ENCODE measurements around the gene CXCL16.

The CXCL16 gene

DNA sequence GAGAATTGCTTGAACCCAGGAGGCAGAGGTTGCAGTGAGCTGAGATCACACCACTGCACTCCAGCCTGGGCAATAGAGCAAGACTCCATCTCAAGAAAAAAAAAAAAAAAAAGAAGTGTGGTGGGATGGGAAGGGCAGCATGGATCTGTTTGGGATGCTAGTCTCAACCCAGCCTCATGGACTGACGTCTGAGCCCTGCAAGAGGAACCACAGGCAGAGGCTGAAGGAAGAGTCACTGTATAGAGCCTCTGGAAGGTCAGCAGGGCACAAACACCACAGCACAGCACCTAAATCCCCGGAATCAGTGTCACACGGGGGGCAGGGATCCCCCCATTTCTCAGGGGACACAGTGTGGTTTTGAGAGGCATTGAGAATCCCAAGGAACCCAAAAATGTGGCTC lies 10.9 kb upstream of the CXCL16 start:
- DNase-seq (ENCODE audit: low read depth) = no peak

DNA sequence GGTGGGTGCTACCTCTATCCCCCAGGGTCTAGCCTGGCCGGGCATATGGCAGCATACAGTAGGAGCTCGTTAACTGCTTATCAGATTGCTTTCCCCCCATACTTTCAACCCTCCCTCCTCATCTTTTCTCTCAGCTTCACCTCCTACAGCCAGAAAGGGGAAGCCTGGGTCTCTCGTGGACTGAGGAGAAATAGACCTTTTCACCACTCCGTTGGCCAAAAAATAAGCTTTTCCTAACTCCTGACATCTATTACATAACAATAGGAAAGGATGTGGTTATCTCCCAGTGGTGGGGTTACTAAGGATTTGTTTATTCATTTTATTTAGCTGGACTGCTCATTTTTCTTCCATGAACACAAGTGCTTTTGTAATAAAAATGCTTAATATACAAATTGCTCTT lies 9.0 kb upstream of the CXCL16 start:
- no peak for DNase-seq (ENCODE audit: low read depth)

DNA sequence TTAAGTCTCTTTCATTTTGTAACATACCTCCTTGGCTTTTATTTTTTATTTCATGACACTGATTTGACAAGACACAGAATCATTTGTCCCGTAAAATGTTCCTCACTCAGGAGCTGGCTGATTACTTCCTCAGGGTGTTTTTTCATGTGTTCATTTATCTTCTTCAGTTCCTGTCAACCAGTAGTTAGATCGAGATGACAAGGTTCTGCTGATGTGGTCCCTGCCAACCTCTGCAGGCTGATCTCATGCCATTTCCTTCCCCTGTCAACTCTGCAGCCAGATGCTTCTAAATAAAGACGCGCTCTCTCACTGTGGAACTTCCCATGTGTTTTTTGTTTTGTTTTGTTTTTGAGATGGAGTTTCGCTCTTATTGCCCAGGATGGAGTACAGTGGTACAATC lies 8.1 kb upstream of the CXCL16 start:
- no peak for DNase-seq (ENCODE audit: low read depth)

DNA sequence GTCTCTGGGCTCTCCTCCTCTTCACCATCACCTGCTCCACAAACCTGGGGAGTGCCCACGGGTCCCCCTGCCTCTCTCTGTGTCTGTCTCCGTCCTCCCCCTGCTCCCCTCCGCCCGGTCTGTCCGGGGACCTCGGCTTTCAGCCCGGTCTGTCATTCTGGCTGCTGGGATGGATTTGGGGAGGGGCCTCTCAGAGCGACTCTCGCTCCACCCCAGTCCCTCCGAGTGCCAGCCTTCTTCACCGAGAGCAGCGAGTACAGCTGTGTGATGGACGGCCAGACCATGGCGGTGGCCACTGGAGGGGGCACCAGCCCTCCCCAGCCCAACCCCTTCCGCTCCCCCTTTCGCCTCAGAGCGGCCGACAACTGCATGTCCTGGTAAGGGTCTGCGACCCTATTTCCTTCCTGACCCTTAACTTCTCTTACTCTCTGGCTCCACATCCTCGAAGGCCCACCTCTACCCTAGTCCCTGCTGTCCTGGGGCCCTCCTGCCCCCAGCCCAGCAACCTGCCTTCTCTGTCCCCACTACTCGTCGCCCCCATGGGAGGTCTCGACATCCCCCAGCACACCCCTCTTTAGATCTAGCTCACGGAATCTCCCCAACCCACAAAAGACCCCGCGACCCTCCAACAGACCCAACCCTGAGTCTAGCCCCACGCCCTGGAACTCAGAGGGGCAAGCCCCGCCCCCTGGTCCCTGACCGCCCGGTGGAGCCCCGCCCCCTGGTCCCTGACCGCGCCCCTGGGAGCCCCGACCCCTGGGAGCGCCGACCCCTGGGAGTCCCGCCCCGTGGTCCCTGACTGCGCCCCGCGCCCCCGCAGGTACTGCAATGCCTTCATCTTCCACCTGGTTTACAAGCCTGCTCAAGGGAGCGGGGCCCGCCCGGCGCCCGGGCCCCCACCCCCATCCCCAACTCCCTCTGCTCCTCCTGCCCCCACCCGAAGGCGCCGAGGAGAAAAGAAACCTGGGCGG lies 5.6 kb upstream of the CXCL16 start:
- DNase-seq (ENCODE audit: low read depth) = no peak

DNA sequence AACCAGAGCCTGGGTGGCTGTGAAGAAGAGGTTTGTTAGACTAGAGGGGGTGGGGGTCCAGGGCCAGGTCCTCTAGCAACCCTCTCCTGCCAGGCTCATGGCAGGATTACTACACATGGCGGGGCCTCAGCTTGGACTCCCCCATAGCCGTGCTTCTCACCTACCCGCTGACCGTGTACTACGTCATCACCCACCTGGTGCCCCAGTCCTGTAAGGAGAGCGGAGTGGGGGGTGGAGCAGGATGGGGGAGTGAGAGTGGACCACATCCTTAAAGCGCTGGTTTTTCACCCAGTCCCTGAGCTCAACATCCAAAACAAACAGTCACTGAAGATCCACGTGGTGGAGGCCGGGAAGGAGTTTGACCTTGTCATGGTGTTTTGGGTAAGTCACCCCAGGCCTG lies 4.2 kb upstream of the CXCL16 start:
- DNase-seq (ENCODE audit: low read depth) = no peak

DNA sequence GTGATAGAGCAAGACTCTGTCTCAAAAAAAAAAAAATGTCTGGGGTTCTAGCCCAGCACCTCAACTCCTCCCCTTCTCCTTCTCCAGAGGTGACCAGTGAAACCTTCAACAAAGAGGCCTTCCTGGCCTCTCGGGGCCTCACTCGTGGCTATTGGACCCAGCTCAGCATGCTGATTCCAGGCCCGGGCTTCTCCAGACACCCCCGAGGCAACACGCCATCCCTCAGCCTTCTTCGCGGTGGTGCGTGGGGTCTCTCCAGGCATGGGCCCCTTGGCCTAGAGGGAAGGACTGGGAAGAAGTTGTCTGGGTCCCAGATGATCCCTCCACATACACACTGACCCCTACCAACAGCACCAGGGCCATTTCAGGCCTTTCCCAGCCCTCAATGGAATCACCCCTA lies 3.5 kb upstream of the CXCL16 start:
- DNase-seq (ENCODE audit: low read depth) = no peak

DNA sequence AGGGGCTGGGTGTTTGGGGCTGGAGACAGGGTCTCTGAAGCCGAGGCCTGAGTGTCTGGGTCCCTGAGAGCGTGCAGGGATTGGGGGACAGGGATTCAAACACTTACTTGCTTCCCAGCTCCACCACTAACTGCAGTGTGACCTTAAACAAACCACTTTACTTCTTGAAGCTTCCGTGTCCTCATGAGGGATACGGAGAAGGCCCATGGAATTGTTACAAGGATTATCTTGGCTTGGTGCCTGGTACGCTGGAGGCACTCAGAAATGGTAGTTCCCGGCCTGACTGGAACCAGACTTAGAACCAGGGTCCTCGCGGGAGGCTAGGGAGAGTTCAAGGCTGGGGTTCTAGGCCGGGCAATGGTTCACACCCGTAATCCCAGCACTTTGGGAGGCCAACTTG lies 2.9 kb upstream of the CXCL16 start:
- DNase-seq (ENCODE audit: low read depth) = no peak

DNA sequence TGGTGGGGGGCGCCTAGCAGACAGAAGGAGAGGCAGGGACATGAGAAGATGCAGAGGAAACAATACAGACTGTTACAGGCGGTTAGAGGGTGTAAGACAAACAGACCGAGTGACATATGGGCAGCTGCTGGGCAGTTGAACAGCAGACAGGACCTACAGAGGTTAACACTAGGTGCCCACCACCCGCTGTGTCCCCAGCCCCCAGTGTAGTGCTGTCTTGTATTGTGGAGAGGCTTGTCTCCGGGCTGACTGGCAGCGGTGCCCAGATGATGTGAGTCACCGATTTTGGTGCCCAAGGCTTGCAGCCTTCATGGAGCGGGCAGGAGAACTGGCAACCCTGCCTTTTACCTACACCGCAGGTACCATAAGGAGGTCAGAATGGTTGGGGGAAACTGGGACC lies 2.4 kb upstream of the CXCL16 start:
- no peak for DNase-seq (ENCODE audit: low read depth)

DNA sequence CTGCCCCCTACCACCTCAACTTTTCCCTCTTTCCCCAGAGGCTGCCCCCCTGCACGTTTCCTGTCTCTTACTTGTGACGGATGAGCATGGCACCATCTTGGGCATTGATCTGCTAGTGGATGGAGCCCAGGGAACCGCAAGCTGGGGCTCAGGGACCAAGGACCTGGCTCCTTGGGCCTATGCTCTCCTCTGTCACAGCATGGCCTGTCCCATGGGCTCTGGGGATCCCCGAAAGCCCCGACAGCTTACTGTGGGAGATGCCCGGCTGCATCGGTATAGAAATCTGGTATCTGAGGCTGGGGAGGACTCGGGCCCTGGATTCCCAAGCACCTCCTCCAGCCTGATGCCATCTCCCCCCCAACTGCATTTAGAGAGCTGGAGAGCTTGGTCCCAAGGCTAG lies 1.8 kb upstream of the CXCL16 start:
- no peak for DNase-seq (ENCODE audit: low read depth)

DNA sequence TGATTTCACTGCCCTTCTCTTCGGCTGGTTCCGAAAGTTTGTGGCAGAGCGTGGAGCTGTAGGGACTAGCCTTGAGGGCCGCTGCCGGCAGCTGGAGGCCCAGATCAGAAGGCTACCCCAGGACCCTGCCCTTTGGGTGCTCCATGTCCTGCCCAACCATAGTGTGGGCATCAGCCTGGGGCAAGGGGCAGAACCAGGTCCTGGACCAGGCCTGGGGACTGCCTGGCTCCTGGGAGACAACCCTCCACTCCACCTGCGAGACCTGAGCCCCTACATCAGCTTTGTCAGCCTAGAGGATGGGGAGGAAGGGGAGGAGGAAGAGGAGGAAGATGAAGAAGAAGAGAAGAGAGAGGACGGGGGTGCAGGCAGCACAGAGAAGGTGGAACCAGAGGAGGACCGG lies 856 bp upstream of the CXCL16 start:
- DNase-seq (ENCODE audit: low read depth) = no peak

DNA sequence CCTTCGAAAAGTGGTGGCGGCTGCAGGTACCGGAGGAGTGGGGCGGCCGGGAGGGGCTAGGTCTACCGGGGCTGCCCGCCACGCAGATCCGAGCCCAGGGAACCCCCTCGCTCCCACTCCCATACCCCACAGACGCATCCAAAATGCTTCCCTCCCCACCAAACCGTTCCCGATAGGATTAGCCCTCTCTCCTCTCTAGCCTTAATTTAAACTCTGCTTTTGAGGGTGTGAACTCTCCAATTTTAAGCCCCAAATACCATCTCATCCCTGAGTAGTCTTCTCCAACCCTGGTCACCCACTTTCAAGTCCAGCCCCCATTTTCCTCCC lies 260 bp upstream of the CXCL16 start:
- DNase-seq (ENCODE audit: low read depth) = no peak

DNA sequence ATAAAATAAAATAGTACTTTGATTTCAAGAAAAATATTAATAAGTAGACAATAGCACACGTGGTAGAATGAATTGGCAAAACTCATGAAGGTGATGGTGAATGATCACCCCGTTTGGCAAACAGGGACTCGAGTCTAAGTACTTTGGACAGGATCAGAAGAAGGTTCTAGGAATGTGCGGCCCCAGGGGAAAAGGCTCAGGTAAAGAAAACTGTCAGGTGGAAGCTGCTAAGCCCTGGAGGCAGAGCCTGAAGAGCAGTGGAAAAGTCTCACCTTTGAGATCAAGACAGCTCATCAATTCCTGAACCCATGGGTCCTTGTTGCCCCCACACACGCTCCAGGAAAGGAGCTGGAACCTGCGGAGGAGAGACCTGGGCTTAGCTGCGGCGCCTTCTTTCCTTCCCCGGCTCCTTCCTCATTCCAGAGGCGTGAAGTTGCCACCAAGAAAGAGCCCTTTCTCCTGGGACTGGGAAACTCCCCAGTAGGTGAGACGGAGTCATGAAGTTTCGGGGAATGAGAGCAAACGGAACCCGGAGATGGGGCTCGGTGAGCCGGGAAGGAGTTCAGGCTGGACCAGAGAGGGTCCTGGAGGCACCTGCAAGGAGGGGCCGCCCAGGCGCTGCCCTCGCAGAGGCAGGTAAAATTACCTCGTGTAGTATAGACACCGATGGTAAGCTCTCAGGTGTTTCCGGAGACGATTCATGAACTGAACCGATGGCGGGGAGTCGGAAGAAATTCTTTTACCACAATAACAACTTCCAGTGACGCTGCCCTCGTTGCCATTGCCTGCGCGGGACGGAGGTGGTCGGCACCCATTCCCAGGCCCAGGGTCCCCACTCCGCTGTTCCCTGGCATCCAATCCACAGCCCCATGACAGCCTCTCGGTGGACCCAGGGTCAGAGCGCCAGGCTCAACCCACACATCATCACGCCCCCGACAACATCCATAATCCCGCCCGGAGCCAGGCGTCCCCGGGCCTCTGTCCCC lies 1.3 kb downstream of the CXCL16 start:
- DNase-seq (ENCODE audit: low read depth) = no peak

DNA sequence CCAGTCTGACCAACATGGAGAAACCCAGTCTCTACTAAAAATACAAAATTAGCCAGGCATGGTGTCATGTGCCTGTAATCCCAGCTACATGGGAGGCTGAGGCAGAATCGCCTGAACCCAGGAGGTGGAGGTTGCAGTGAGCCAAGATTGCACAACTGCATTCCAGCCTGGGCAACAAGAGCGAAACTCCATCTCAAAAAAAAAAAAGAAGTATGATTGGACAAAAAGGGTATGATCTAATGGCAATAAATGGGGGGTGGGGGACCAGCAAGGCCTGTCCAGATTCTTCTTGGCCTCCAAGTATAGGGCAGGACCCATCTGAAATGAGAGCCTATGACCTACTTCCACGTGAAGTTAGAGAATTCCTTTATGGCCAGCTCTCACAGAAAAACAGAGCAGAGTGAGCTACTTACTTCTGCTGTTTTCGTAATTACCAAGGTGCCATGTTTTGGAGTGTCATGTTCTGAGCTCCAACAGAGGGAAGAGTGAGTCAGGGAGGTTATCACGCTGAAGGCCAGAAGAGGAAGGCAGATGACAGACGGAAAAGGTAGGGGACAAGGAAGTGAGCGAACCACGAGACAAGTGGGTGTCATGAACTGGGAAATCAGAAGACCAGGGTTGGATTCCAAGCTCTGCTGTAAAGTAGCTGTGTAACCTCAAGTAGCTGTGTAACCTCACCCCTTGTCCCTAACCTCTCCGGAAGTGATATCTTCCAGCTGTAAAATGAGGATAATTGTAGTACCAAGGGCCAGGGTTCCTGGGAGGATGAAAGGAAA lies 3.7 kb downstream of the CXCL16 start:
- DNase-seq (ENCODE audit: low read depth) = no peak

DNA sequence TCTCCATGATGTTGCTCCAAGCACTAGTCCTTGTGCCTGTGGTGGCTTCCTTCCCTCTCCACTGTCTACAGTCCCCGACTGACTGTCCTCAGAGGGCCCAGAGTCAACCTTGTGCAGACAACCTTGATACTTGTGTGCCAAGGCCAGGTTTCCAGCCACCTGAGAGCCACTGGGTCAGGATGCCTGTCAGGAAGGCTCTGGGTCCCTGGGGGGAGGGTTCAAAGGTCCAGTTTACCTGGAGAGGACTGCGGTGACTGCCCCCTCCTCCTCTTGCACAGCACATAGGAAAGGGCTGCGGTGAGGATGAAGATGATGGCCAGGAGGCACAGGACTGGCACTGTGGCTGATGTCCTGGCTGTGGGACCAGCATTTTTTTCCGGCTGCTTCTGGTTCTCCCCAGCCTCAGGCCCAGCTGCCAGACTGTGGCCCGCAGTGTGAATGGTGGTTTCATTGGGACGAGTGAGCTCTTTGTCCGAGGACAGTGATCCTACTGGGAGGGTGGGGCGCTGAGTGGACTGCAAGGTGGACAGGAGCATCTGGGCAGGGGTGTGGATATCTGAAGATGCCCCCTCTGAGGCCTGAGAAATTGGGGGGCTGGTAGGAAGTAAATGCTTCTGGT lies 4.8 kb downstream of the CXCL16 start:
- DNase-seq (ENCODE audit: low read depth) = no peak

DNA sequence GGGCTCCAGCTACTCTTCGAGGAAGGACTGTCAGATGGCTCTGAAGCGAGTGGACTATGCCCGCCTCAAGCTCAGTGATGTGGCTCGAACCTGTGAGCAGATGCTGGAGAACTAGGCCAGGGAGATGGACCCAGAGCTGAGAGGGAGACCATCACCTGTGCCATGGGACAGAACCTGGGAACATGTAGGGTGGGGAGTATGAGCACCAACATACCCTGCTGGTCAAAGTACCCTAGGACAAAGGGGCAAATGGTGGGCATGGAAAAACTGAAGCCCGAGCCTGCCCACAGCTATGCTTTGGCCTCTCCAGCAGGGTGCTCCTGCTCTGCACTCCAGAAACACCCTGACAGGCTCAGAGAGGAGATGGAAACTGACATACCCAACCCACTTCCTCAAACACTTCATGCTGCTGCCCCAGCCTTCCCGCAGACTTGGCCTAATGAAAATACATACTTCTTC lies 6.6 kb downstream of the CXCL16 start:
- no peak for DNase-seq (ENCODE audit: low read depth)

DNA sequence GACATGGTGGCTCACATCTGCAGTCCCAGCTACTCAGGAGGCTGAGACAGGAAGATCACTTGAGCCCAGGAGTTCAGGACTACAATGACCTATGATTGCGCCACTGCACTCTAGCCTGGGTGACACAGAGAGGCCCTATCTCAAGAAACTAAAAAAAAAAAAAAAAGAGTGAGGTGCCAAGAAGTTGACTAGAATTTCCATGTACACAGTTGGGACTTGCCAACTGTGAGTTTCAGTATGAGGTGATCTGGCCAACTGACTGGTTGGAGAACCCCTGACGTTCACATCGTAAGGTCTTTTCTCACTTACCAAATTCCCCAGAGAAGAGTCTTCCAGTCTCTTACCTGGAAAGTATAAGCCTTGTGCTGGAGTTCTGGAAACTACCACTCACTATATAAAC lies 11.6 kb downstream of the CXCL16 start:
- no peak for DNase-seq (ENCODE audit: low read depth)

DNA sequence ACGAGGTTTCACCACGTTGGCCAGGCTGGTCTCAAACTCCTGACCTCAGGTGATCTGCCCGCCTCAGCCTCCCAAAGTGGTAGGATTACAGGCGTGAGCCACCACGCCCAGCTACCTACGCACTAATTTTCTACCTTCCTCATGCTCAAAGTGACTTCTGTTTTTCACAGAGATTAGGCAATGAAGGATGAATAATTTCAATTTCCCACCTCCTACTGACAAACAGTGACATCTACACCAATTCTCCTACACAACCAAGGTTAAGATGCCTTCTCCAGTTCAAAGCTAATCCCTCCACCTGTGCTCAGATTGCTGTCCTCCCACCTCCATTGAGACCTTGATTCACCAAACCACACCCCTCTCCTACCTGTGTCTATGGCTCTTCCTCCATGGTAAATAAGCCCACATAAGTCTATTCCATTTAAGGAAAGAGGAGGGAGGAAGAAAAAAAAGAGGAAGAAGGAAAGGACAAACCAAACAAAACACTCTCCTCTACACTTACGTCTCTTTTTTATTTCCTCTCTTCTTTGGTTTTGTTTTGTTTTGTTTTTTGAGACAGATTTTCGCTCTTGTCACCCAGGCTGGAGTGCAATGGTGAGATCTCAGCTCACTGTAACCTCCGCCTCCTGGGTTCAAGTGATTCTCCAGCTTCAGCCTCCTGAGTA lies 13.9 kb downstream of the CXCL16 start:
- no peak for DNase-seq (ENCODE audit: low read depth)

DNA sequence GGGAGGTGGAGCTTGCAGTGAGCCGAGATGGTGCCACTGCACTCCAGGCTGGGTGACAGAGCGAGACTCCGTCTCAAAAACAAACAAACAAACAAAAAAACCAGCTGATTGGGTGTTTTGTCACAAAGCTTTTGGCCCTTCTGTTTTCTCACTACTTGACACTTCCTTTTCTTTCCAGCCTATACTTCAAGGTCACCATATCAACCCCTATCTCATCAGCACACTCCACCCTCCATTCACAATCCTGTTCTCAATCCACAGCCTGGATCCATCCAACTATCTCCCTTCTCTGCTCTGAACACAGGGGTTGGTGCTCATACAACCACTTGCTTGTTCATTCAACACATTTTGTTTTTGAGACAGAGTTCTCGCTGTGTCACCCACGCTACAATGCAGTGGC lies 15.1 kb downstream of the CXCL16 start:
- DNase-seq (ENCODE audit: low read depth) = no peak

DNA sequence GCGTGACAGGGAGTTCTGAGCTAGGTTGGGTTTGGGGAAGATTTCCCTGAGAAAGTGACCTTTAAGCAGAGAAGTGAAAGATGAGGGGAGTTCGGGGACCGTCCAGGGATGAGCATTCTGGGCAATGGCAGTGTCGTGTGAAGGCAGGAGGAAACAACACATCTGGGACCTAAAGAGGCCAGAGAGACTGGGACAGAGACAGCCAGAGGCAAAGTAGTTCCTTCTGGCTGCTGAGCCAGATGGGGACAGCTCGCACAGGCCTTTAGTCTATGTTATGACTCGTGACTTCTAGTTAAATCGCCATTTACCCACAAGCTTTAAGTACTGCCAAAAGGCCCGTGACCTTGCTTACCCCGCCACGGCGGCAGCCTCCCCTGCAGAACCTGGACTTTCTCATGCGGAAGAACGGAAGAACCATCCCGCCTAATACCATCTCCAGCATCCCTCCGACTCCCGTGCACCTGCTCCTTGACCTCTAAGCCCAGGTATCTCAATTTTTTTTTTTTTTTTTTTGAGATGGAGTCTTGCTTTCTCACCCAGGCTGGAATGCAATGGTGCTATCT lies 17.0 kb downstream of the CXCL16 start:
- no peak for DNase-seq (ENCODE audit: low read depth)

DNA sequence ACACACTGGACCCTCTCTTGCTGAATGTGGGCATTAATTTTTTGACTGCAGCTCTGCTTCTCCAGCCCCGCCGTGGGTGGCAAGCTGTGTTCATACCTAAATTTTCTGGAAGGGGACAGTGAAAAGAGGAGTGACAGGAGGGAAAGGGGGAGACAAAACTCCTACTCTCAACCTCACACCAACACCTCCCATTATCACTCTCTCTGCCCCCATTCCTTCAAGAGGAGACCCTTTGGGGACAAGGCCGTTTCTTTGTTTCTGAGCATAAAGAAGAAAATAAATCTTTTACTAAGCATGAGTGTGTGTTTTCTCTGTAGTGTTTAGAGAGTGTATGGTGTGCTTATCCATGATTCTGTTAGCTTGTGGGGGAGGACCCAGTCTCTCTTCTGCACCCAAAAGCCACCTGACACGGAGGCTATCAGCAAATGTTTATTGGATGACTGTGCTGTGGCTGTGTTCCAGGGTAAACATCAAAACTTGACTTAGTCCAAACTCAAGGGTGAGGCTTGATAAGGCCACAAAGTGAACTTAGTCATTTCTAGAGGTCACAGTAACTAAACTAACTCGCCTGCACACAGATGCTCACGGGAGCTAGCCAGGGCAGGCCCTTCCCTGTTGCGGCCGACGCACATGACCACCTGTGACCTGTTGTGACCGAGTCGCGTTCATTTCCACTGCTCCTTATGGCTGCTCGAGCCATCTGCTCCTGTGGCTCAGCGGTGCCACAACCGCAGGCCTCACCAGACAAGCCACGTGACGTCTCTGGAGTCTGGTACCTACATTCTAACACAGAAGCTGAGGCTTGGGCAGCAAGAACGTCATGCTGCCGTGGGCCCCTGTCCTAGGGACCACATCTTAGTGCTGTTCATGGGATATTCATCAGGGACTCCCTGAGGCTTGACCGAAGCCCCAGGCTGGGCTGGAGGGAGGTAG lies 18.3 kb downstream of the CXCL16 start:
- DNase-seq (ENCODE audit: low read depth) = no peak
